MM.1S (cell line): ENCODE results near the gene PDGFRB.

Source experiments
- EZH2 ChIP-seq: fragments of 300-600 bp; sonication (generic); optimal IDR thresholded peaks from 2 replicates; pipeline ENCODE3; 2017; ENCODE audit warnings: low read depth, mild to moderate bottlenecking, antibody characterized with exemption, low read length, mixed read lengths
- EZH2phosphoT487 ChIP-seq: fragments of 300-600 bp; sonication (generic); IDR thresholded peaks from 2 replicates; pipeline ENCODE4 v1.6.1; 2018; ENCODE audit warnings: antibody characterized with exemption, low read length

DNA sequence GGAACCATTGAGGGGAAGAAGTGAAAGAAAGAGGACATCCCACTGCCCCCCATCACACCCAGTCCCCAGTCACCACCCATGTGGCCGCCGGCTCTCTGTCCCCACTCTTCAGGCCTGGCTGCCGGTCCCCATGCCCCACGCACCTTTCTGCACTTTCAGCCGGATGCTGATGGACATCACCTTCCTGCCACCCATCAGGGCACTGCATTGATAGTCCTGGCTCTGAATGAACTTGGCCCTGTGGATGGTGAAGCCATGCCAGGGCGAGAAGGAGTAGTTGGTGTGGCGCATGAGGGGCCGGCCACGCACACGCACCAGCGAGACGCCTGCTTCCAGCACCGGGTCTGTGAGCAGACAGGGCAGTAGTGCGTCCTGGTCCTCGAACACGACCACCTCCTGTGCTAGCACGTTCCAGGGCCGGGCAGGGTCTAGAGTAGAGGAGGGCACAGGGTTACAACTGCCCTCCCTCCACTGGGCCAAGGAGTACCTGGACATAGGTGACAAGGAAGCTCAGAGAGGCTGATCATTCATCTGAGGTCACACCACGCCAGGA lies 75.7 kb downstream of the PDGFRB start:
- no peak for TF ChIP-seq EZH2
- TF ChIP-seq EZH2phosphoT487: no peak
